Measurements from ENCODE around the gene TMBIM6. TPM values are rescaled to one million over a fixed set of nuclear protein-coding genes. Genes with fewer than 3 reads are reported as not detected.

Gene TMBIM6
- total RNA-seq, 1 experiment from 2014 or later: 600 TPM

- no TSS peak for BruUV-seq (replicated peaks)
- no peaks in the 10 kb centered on the region for H3K9me3 Mint-ChIP-seq (ENCODE audit: low read depth, unreplicated experiment)
- DNase-seq: no peak
- intact Hi-C loops (cut with micrococcal nuclease; ENCODE audit: unreplicated experiment): no loop called here
- no peak overlapping the region for H3K27ac Mint-ChIP-seq (ENCODE audit: unreplicated experiment)
- no peaks in the 10 kb centered on the region for H3K4me1 Mint-ChIP-seq (ENCODE audit: low read depth, unreplicated experiment)
- no peaks in the 10 kb centered on the region for H3K27me3 Mint-ChIP-seq (ENCODE audit: unreplicated experiment)
- no peak overlapping the region for H3K4me3 Mint-ChIP-seq (ENCODE audit: low read depth, unreplicated experiment)
- TF ChIP-seq, protein P1, sequence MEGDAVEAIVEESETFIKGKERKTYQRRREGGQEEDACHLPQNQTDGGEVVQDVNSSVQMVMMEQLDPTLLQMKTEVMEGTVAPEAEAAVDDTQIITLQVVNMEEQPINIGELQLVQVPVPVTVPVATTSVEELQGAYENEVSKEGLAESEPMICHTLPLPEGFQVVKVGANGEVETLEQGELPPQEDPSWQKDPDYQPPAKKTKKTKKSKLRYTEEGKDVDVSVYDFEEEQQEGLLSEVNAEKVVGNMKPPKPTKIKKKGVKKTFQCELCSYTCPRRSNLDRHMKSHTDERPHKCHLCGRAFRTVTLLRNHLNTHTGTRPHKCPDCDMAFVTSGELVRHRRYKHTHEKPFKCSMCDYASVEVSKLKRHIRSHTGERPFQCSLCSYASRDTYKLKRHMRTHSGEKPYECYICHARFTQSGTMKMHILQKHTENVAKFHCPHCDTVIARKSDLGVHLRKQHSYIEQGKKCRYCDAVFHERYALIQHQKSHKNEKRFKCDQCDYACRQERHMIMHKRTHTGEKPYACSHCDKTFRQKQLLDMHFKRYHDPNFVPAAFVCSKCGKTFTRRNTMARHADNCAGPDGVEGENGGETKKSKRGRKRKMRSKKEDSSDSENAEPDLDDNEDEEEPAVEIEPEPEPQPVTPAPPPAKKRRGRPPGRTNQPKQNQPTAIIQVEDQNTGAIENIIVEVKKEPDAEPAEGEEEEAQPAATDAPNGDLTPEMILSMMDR (IDR thresholded peaks at IDR 0.05; ENCODE audit: unreplicated experiment): no peak
- H3K36me3 Mint-ChIP-seq (ENCODE audit: insufficient read depth, unreplicated experiment): peaks cover 7% of the 10 kb centered on the region
- CTCF ChIA-PET: no interaction called here
These were observed 63.5 kb downstream of the TMBIM6 start for GRCh38 chr12:49804821-49805220.

DNA sequence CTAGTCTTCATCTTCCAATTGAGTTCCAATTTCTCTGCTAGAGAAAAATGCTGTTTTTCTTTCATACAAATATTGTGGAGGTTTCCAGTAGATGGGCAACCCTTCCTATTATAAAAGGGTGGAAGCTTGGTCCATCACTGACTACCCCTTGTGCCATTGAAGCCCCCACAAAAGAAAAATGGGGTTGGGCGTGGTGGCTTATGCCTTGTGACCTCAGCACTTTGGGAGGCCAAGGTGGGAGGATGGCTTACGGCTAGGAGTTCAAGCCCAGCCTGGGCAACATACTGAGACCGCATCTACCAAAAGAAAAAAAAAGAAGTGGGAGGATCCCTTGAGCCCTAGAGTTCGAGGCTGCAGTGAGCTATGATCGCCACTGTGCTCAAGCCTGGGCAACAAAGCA, 64.1 kb downstream of the TMBIM6 start:
- Mint-ChIP-seq H3K36me3 (ENCODE audit: insufficient read depth, unreplicated experiment) (peaks cover 1% of the 10 kb centered on the region), H3K4me1 (ENCODE audit: low read depth, unreplicated experiment) (no peaks in the 10 kb centered on the region), H3K27ac (ENCODE audit: unreplicated experiment) (no peak overlapping the region), H3K4me3 (ENCODE audit: low read depth, unreplicated experiment) (no peak overlapping the region), H3K27me3 (ENCODE audit: unreplicated experiment) (no peaks in the 10 kb centered on the region), H3K9me3 (ENCODE audit: low read depth, unreplicated experiment) (no peaks in the 10 kb centered on the region)
- intact Hi-C loops (cut with micrococcal nuclease; ENCODE audit: unreplicated experiment): no loop called here
- no peak for DNase-seq
- no TSS peak for BruUV-seq (replicated peaks)
- CTCF ChIA-PET: no interaction called here
- TF ChIP-seq, protein P1 (IDR thresholded peaks at IDR 0.05; ENCODE audit: unreplicated experiment): no peak

- no peak for DNase-seq
- intact Hi-C loops (cut with micrococcal nuclease; ENCODE audit: unreplicated experiment): no loop called here
- Mint-ChIP-seq H3K4me3 (ENCODE audit: low read depth, unreplicated experiment) (no peak overlapping the region), H3K27me3 (ENCODE audit: unreplicated experiment) (no peaks in the 10 kb centered on the region), H3K9me3 (ENCODE audit: low read depth, unreplicated experiment) (no peaks in the 10 kb centered on the region), H3K36me3 (ENCODE audit: insufficient read depth, unreplicated experiment) (no peaks in the 10 kb centered on the region), H3K4me1 (ENCODE audit: low read depth, unreplicated experiment) (no peaks in the 10 kb centered on the region), H3K27ac (ENCODE audit: unreplicated experiment) (no peak overlapping the region)
- no TSS peak for BruUV-seq (replicated peaks)
- CTCF ChIA-PET: no interaction called here
- TF ChIP-seq, protein P1 (IDR thresholded peaks at IDR 0.05; ENCODE audit: unreplicated experiment): no peak
These were observed 65.0 kb downstream of the TMBIM6 start for GRCh38 chr12:49806321-49806813.

GRCh38 chr12:49806877-49807276, 65.5 kb downstream of the TMBIM6 start:
- H3K27ac Mint-ChIP-seq (ENCODE audit: unreplicated experiment): no peak overlapping the region
- no peaks in the 10 kb centered on the region for H3K9me3 Mint-ChIP-seq (ENCODE audit: low read depth, unreplicated experiment)
- no peak overlapping the region for H3K4me3 Mint-ChIP-seq (ENCODE audit: low read depth, unreplicated experiment)
- no peak for DNase-seq
- no TSS peak for BruUV-seq (replicated peaks)
- CTCF ChIA-PET: no interaction called here
- intact Hi-C loops (cut with micrococcal nuclease; ENCODE audit: unreplicated experiment): no loop called here
- H3K36me3 Mint-ChIP-seq (ENCODE audit: insufficient read depth, unreplicated experiment): no peaks in the 10 kb centered on the region
- H3K27me3 Mint-ChIP-seq (ENCODE audit: unreplicated experiment): no peaks in the 10 kb centered on the region
- TF ChIP-seq, protein P1 (IDR thresholded peaks at IDR 0.05; ENCODE audit: unreplicated experiment): no peak
- H3K4me1 Mint-ChIP-seq (ENCODE audit: low read depth, unreplicated experiment): no peaks in the 10 kb centered on the region

Data from Calu3 (cell line).